ENCODE data around the gene IL5. TPM values are rescaled to one million over a fixed set of nuclear protein-coding genes. Genes with fewer than 3 reads are reported as not detected.
A peak's percentile ranks its signal among the peaks of the same experiment; 100 is the strongest.
"Not testable (repeated sequence)": the region's sequence is repeated elsewhere in the genome, so short reads cannot be mapped to it uniquely, and the experiment has no call there.

IL5 gene
- total and polyA plus RNA-seq, 2 experiments from 2014 or later = not detected

DNA sequence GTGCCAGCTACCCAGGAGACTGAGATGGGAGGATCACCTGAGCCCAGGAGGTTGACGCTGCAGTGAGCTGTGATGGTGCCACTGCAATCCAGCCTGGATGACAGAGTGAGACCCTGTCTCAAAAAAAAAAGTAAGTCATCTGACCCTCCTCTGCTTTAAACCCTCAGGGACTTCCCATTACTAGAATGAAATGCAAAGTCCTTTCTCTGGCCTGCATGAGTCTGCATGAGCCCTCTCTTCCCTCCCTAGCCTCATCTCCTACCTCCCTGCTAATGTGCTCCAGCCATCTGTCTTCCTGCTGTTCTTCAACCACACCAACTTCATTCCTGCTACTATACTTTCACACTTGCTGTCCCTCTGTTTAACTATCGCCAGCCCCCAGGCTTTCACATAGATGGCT, 15.3 kb downstream of the IL5 start:
- Histone ChIP-seq H3K27me3 (no peaks in the 10 kb centered on the region), H3K4me3 (no peak overlapping the region), H3K27ac (no peak overlapping the region), H3K4me1 (ENCODE audit: low read depth) (no peaks in the 10 kb centered on the region), H3K9me3 (ENCODE audit: low read depth) (no peaks in the 10 kb centered on the region), H3K36me3 (no peaks in the 10 kb centered on the region)
- no peak for DNase-seq (ENCODE audit: low read depth in 1 of 2, low spot score in 1 of 2)
- TF ChIP-seq, protein P1, sequence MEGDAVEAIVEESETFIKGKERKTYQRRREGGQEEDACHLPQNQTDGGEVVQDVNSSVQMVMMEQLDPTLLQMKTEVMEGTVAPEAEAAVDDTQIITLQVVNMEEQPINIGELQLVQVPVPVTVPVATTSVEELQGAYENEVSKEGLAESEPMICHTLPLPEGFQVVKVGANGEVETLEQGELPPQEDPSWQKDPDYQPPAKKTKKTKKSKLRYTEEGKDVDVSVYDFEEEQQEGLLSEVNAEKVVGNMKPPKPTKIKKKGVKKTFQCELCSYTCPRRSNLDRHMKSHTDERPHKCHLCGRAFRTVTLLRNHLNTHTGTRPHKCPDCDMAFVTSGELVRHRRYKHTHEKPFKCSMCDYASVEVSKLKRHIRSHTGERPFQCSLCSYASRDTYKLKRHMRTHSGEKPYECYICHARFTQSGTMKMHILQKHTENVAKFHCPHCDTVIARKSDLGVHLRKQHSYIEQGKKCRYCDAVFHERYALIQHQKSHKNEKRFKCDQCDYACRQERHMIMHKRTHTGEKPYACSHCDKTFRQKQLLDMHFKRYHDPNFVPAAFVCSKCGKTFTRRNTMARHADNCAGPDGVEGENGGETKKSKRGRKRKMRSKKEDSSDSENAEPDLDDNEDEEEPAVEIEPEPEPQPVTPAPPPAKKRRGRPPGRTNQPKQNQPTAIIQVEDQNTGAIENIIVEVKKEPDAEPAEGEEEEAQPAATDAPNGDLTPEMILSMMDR (IDR thresholded peaks at IDR 0.05; ENCODE audit: low read depth, low read length) = no peak

DNA sequence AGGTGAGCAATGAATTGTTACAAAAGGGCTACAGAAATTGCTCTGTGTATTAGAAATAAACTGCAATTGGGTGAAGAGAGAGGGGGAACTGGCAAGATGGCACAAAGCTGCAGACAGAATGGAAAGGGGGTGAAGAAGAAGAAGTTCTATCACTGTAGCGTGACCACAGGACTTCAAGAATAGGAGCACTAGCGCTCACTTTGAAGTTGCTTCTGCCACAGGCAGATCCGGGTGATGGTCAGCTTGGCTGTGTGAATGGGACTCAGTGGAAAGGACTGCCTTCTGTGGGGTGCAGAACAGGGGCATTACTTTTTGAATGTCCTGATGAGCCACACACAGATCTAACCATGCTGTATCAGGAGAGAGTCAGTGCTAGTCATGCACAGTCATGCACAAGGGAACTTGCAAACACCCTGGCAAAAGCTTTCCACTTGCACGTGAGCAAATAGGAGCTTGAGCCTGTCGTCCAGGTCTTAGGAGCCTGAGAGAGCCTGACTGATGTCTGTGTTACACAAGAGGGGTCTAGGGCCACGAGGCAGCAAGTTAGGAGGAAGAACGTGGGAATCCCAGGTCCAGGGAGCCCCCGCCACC, 16.3 kb downstream of the IL5 start:
- Histone ChIP-seq H3K4me1 (ENCODE audit: low read depth) (no peaks in the 10 kb centered on the region), H3K4me3 (no peak overlapping the region), H3K9me3 (ENCODE audit: low read depth) (no peaks in the 10 kb centered on the region), H3K36me3 (no peaks in the 10 kb centered on the region), H3K27me3 (no peaks in the 10 kb centered on the region), H3K27ac (no peak overlapping the region)
- no peak for DNase-seq (ENCODE audit: low read depth in 1 of 2, low spot score in 1 of 2)
- TF ChIP-seq, protein P1 (IDR thresholded peaks at IDR 0.05; ENCODE audit: low read depth, low read length) = no peak

DNA sequence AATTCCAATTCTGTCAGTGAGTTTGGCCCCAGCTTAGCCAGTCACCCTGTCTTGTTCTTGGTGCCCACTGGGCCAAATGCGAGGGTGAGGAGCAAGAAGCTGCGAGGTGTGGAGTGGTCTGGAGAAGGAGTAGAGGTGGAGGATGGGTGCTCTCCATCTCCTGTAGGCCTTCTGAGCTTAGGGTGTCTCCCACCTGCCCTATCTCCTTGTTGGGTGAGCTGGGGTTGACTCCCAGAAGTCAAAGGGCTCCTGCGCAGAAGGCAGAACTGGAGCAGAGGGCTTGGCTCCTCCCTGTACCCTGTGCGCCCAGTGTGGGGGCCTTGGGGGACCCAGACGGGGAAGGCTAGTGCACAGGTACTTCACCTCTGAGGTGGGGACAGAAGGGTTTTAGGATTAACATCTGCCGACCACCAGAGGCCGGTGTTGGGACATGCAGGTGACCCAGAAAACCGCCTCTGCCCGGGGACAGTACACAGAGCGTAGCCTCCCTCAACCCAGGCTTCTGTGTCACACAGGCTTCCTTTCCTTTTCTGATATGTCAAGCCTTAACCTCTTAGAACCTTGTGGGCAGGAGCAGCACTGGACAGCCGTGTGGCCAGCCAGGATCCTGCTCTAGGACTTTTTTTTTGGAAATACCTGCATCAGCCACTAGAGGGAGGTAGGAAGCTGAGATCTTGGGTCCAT, 16.9 kb downstream of the IL5 start:
- no peak overlapping the region for H3K4me3 ChIP-seq
- DNase-seq (ENCODE audit: low read depth in 1 of 2, low spot score in 1 of 2) = peak; percentile 66 to 67

DNA sequence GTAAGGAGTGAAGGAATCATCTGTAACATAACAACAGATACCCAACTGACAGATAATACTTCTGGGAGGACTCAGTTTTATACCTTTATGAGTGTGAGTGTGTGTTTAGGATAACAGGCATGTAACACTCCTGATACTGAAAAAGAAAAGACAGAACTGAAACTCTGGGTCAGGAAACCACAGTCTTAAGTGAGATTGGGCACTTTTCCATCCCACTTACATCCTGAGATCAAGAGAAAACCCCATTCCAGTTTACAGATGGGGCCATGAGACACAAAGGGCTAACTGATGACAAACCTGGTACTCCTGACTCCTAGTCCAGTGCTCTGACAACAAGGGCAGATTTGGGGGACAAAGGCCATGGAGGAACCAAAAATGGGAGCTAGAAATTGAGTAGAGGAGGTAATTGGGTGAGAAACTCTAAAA, 18.0 kb downstream of the IL5 start:
- DNase-seq (ENCODE audit: low read depth in 1 of 2, low spot score in 1 of 2) = no peak
- H3K27ac ChIP-seq = no peak overlapping the region
- TF ChIP-seq, protein P1 (IDR thresholded peaks at IDR 0.05; ENCODE audit: low read depth, low read length) = no peak
- H3K36me3 ChIP-seq = no peaks in the 10 kb centered on the region
- no peaks in the 10 kb centered on the region for H3K4me1 ChIP-seq (ENCODE audit: low read depth)
- H3K9me3 ChIP-seq (ENCODE audit: low read depth) = no peaks in the 10 kb centered on the region
- no peaks in the 10 kb centered on the region for H3K27me3 ChIP-seq
- H3K4me3 ChIP-seq = no peak overlapping the region

More for the DNA sequence above, 16.9 kb downstream of the IL5 start:
- H3K27ac ChIP-seq = no peak overlapping the region
- H3K9me3 ChIP-seq (ENCODE audit: low read depth) = no peaks in the 10 kb centered on the region
- H3K4me1 ChIP-seq (ENCODE audit: low read depth) = no peaks in the 10 kb centered on the region
- TF ChIP-seq, protein P1 (IDR thresholded peaks at IDR 0.05; ENCODE audit: low read depth, low read length) = peak; percentile 85
- H3K27me3 ChIP-seq = no peaks in the 10 kb centered on the region
- no peaks in the 10 kb centered on the region for H3K36me3 ChIP-seq

DNA sequence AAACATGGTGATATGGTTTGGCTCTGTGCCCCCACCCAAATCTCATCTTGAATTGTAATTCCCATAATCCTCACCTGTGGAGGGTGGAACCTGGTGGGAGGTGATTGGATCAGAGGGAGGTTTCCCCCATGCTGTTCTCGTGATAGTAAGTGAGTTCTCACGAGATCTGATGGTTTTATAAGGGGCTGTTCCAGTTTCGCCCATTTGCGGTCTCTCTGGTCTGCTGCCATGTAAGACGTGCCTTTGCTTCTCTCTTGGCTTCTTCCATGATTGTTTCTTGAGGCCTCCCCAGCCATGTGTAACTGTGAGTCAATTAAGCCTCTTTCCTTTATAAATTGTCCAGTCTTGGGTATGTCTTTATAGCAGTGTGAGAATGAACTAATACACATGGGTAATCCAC, 18.4 kb downstream of the IL5 start:
- not testable (repeated sequence) for H3K36me3 ChIP-seq; H3K4me1 ChIP-seq (ENCODE audit: low read depth); H3K9me3 ChIP-seq (ENCODE audit: low read depth); H3K27ac ChIP-seq; H3K4me3 ChIP-seq; DNase-seq (ENCODE audit: low read depth in 1 of 2, low spot score in 1 of 2); H3K27me3 ChIP-seq

DNA sequence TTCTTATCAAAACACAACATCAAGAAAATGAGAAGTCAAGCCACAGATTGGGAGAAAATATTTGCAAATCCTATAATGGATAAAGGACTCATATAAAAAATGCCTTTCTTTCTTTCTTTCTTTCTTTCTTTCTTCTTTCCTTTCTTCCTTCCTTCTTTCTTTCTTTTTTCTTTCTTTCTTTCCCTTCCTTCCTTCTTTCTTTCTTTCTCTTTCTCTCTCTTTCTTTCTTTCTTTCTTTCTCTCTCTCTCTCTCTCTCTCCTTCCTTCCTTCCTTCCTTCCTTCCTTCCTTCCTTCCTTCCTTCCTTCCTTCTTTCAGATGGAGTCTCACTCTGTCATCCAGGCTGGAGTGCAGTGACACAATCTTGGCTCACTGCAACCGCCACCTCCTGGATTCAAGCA, 21.3 kb downstream of the IL5 start:
- not testable (repeated sequence) for H3K27ac ChIP-seq; H3K4me1 ChIP-seq (ENCODE audit: low read depth); H3K9me3 ChIP-seq (ENCODE audit: low read depth); H3K4me3 ChIP-seq; H3K27me3 ChIP-seq; DNase-seq (ENCODE audit: low read depth in 1 of 2, low spot score in 1 of 2); H3K36me3 ChIP-seq

DNA sequence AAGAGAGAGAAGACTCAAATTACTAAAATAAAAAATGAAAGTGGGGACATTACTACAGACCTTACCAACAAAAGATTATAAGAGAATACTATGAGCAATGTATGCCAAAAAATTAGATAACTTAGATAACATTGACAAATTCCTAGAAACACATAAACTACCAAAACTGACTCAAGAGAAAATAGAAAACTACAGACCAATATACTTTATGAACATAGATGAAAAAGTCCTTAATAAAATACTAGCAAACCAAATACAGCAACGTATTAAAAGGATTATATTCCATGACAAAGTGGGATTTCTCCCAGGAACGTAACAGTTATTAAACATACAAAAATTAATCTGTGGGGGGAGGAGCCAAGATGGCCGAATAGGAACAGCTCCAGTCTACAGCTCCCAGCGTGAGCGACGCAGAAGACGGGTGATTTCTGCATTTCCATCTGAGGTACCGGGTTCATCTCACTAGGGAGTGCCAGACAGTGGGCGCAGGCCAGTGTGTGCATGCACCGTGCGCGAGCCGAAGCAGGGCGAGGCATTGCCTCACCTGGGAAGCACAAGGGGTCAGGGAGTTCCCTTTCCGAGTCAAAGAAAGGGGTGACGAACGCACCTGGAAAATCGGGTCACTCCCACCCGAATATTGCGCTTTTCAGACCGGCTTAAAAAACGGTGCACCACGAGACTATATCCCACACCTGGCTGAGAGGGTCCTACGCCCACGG, 29.5 kb downstream of the IL5 start:
- not testable (repeated sequence) for H3K4me3 ChIP-seq; H3K4me1 ChIP-seq (ENCODE audit: low read depth); H3K27me3 ChIP-seq; H3K27ac ChIP-seq; H3K36me3 ChIP-seq; H3K9me3 ChIP-seq (ENCODE audit: low read depth); DNase-seq (ENCODE audit: low read depth in 1 of 2, low spot score in 1 of 2)

Data from cardiac muscle cell (in vitro differentiated cells and primary cell).